A549 (cell line): ENCODE results near the gene FAM20A. TPM values are rescaled to one million over a fixed set of nuclear protein-coding genes. Genes with fewer than 3 reads are reported as not detected.

Source experiments
- ATAC-seq, 2 experiments: fragments of 200-7000 bp in 1 of 2; fragments of >200 bp in 1 of 2; cut with Nextera tagmentation in 1 of 2; cut with Tn5 transposase in 1 of 2; 3 replicates each; pipeline versions ENCODE4 v1.8.0 to v1.9.1; 2018 to 2020; ENCODE audit warnings: mild to moderate bottlenecking in 1 of 2, moderate library complexity in 1 of 2
- CTCF ChIA-PET: fragments of 300-600 bp; sonication (Branson Sonifier 250); formaldehyde crosslinking; extraction: SDS; loops from one replicate; lab custom pipeline; 2021; ENCODE audit warnings: antibody characterized with exemption, inconsistent platforms; lab: Yijun Ruan, JAX
- POLR2A ChIA-PET: fragments of 350-600 bp; formaldehyde crosslinking; extraction: SDS; loops from one replicate; lab custom pipeline; 2021; ENCODE audit warnings: antibody characterized with exemption, inconsistent platforms; lab: Yijun Ruan, JAX
- DNase-seq, 2 experiments: peaks; one replicate each; pipeline versions ENCODE4 v3.0.0 to v3.0.0-alpha.2; 2011 to 2016; ENCODE audit warnings: low read depth in 1 of 2, low spot score in 1 of 2
- FAIRE-seq: peaks from 2 replicates; lab custom pipeline; 2011; peaks lifted over from hg19 to GRCh38; lab: Jason Lieb, UNC
- H3K27ac ChIP-seq, 2 experiments: fragments of >200 bp; sonication (Bioruptor Twin); formaldehyde crosslinking; 3 replicates each; pipeline ENCODE4 v1.5.1; 2016 to 2017
- H3K4me1 ChIP-seq: fragments of >200 bp; sonication (Bioruptor Twin); formaldehyde crosslinking; 3 replicates; pipeline ENCODE4 v1.6.1; 2016
- H3K4me2 ChIP-seq: fragments of >200 bp; sonication (Bioruptor Twin); formaldehyde crosslinking; 3 replicates; pipeline ENCODE4 v1.6.1; 2016
- H3K4me3 ChIP-seq: fragments of >200 bp; sonication (Bioruptor Twin); formaldehyde crosslinking; 3 replicates; pipeline ENCODE4 v1.5.1; 2016
- H3K9me3 ChIP-seq: fragments of >200 bp; sonication (Bioruptor Twin); formaldehyde crosslinking; 3 replicates; pipeline ENCODE4 v1.6.1; 2016
- CBX2 ChIP-seq: fragments of 200-600 bp; sonication (generic); IDR thresholded peaks from 2 replicates; pipeline ENCODE4 v1.6.1; 2016; ENCODE audit warnings: low read depth, mild to moderate bottlenecking, borderline replicate concordance
- CEBPB ChIP-seq, 2 experiments: fragments of >200 bp in 1 of 2; sonication (Bioruptor Twin) in 1 of 2; formaldehyde crosslinking in 1 of 2; IDR thresholded peaks; 2 replicates each; pipeline ENCODE4 v1.6.1; 2012 to 2016
- CHD4 ChIP-seq: fragments of 200-600 bp; sonication (generic); IDR thresholded peaks from 2 replicates; pipeline ENCODE4 v1.6.1; 2016; ENCODE audit warnings: antibody characterized with exemption, mild to moderate bottlenecking, borderline replicate concordance
- CTCF ChIP-seq: fragments of >200 bp; sonication (Bioruptor Twin); formaldehyde crosslinking; IDR thresholded peaks from 3 replicates; pipeline ENCODE4 v1.5.1; 2016
- E2F6 ChIP-seq: IDR thresholded peaks from 2 replicates; pipeline ENCODE4 v1.6.1; 2012; ENCODE audit warnings: low read depth, borderline replicate concordance
- EHMT2 ChIP-seq: fragments of 200-600 bp; sonication (generic); IDR thresholded peaks from 2 replicates; pipeline ENCODE4 v1.6.1; 2016; ENCODE audit warnings: antibody characterized with exemption, low read depth, mild to moderate bottlenecking, moderate library complexity
- ELK1 ChIP-seq: fragments of 150-350 bp; IDR thresholded peaks from 2 replicates; pipeline ENCODE4 v1.6.1; 2014; ENCODE audit warnings: low read depth, mild to moderate bottlenecking, low read length
- EP300 ChIP-seq, 2 experiments: fragments of >200 bp; sonication (Bioruptor Twin); formaldehyde crosslinking; IDR thresholded peaks; 2 replicates in 1 of 2; 3 replicates in 1 of 2; pipeline ENCODE4 v1.6.1; 2016 to 2017
- ESRRA ChIP-seq: fragments of 150-350 bp; IDR thresholded peaks from 2 replicates; pipeline ENCODE4 v1.6.1; 2014; ENCODE audit warnings: mild to moderate bottlenecking, low read length, borderline replicate concordance
- FOSB ChIP-seq: fragments of 250-450 bp; sonication (Bioruptor Pico); IDR thresholded peaks from 2 replicates; pipeline ENCODE4 v1.5.0; 2020; ENCODE audit warnings: mild to moderate bottlenecking, moderate library complexity
- HMGXB4 ChIP-seq: fragments of 250-450 bp; sonication (Bioruptor Pico); IDR thresholded peaks from 2 replicates; pipeline ENCODE4 v1.5.0; 2021; ENCODE audit warnings: mild to moderate bottlenecking, moderate library complexity, borderline replicate concordance
- HOXB13 ChIP-seq: fragments of 250-450 bp; sonication (Bioruptor Pico); IDR thresholded peaks from 2 replicates; pipeline ENCODE4 v1.5.0; 2020; ENCODE audit warnings: low read depth, mild to moderate bottlenecking, moderate library complexity
- KDM1A ChIP-seq: fragments of 200-600 bp; sonication (generic); IDR thresholded peaks from 2 replicates; pipeline ENCODE4 v1.6.1; 2016; ENCODE audit warnings: low read depth, mild to moderate bottlenecking
- MAZ ChIP-seq: fragments of 150-350 bp; IDR thresholded peaks from 2 replicates; pipeline ENCODE4 v1.6.1; 2014; ENCODE audit warnings: antibody characterized with exemption, low read depth, low read length, borderline replicate concordance
- MYC ChIP-seq: IDR thresholded peaks from 2 replicates; pipeline ENCODE4 v1.6.1; 2012; ENCODE audit warnings: mild to moderate bottlenecking, inconsistent platforms, low read length, improper control_type of control experiment, borderline replicate concordance
- NPAS2 ChIP-seq: fragments of 250-450 bp; sonication (Bioruptor Pico); IDR thresholded peaks from 2 replicates; pipeline ENCODE4 v1.8.0; 2022; ENCODE audit warnings: mild to moderate bottlenecking, moderate library complexity, borderline replicate concordance
- PBX3 ChIP-seq: IDR thresholded peaks from 2 replicates; pipeline ENCODE4 v1.6.1; 2012
- PHF8 ChIP-seq: fragments of 200-600 bp; sonication (generic); IDR thresholded peaks from 2 replicates; pipeline ENCODE4 v1.6.1; 2016; ENCODE audit warnings: low read depth, mild to moderate bottlenecking, antibody characterized with exemption, moderate library complexity, borderline replicate concordance
- POLR2A ChIP-seq: IDR thresholded peaks from 2 replicates; pipeline ENCODE4 v1.6.1; 2012; ENCODE audit warnings: mild to moderate bottlenecking, low read length
- POLR2AphosphoS2 ChIP-seq: conservative IDR thresholded peaks from 2 replicates; pipeline ENCODE4 v1.6.1; 2012; ENCODE audit warnings: low read length, improper control_type of control experiment, inconsistent platforms
- RARB ChIP-seq: fragments of 250-450 bp; sonication (Bioruptor Pico); IDR thresholded peaks from 2 replicates; pipeline ENCODE4 v1.8.0; 2021; ENCODE audit warnings: mild to moderate bottlenecking, moderate library complexity
- REST ChIP-seq: fragments of 200-600 bp; sonication (generic); IDR thresholded peaks from 2 replicates; pipeline ENCODE4 v1.6.1; 2016; ENCODE audit warnings: antibody characterized with exemption, mild to moderate bottlenecking, moderate library complexity
- RFX5 ChIP-seq: fragments of 450-650 bp; IDR thresholded peaks from 2 replicates; pipeline ENCODE4 v1.7.1; 2014; ENCODE audit warnings: antibody characterized with exemption, mild to moderate bottlenecking, moderate library complexity
- SREBF2 ChIP-seq: fragments of 450-650 bp; IDR thresholded peaks from 2 replicates; pipeline ENCODE4 v1.6.1; 2014; ENCODE audit warnings: mild to moderate bottlenecking, moderate library complexity
- ZFP36 ChIP-seq: fragments of 450-650 bp; IDR thresholded peaks from 2 replicates; pipeline ENCODE4 v1.6.1; 2014; ENCODE audit warnings: borderline replicate concordance; ENCODE audit not compliant: partially characterized antibody
- ZNF302 ChIP-seq: fragments of 250-450 bp; sonication (Bioruptor Pico); IDR thresholded peaks from 2 replicates; pipeline ENCODE4 v1.9.0; 2021; ENCODE audit warnings: inconsistent platforms, mild to moderate bottlenecking, moderate library complexity
- WGBS: methylation state at CpG from one replicate; pipeline ENCODE4 v1.1.6; 2017; ENCODE audit errors: missing lambda C conversion rate; 5-methylcytosine and 5-hydroxymethylcytosine counted together
- polyA plus RNA-seq, 4 experiments: library from polyadenylated mRNA; depleted of rRNA in 3 of 4; stranded (reverse); fragments of >200 nt; fragmentation: RNase III in 1 of 4; extraction: RNeasy Plus Mini Kit Qiagen cat#74134 plus additional on column Dnase treatment in 1 of 4; gene quantifications; 2 replicates in 3 of 4; 3 replicates in 1 of 4; pipeline ENCODE4 v1.2.3, GENCODE V29; 2011 to 2017

FAM20A gene
- polyA plus RNA-seq, 2 of the 4 experiments (the other 2 are of a cell fraction): 0.05 to 0.09 TPM

GRCh38 chr17:68599091-68599490 is 2.1 kb downstream of the FAM20A start:
- FAIRE-seq: no peak
- Histone ChIP-seq H3K4me2 (no peak overlapping the region), H3K4me1 (peaks cover 5% of the 10 kb centered on the region; the same call in 1 of the 3 replicates), H3K4me3 (no peak overlapping the region), H3K9me3 (no peaks in the 10 kb centered on the region), H3K27ac (no peak overlapping the region)
- TF ChIP-seq HMGXB4 (CRISPR knock-in tag): no peak
- no peak for TF ChIP-seq CTCF
- no peak for TF ChIP-seq PBX3
- TF ChIP-seq PHF8: no peak
- no peak for TF ChIP-seq ZFP36
- TF ChIP-seq ELK1: no peak
- no peak for TF ChIP-seq POLR2AphosphoS2
- no peak for TF ChIP-seq EHMT2
- no peak for TF ChIP-seq CHD4
- no peak for TF ChIP-seq MAZ
- no peak for TF ChIP-seq KDM1A
- TF ChIP-seq SREBF2: no peak
- no peak for TF ChIP-seq ESRRA
- TF ChIP-seq FOSB (CRISPR knock-in tag): no peak
- TF ChIP-seq RARB: no peak
- no peak for TF ChIP-seq HOXB13 (CRISPR knock-in tag)
- POLR2A ChIA-PET: no interaction called here
- no peak for DNase-seq
- ATAC-seq: no peak
- CTCF ChIA-PET: interaction anchor here (0.7 to 1.4 kb wide), 3 partner anchors 13 to 52 kb away, joined by 4 to 5 read pairs (median 4); no protein-coding TSS in a partner anchor
- 76% methylated on average over 4 of the region's 4 CpGs for WGBS

- ChIA-PET CTCF (interaction anchor here (1.4 kb wide), 1 partner anchor 15 kb away, joined by 4 read pairs; no protein-coding TSS in a partner anchor), POLR2A (interaction anchor here (0.6 kb wide), 1 partner anchor 124 kb away, joined by 4 read pairs; no protein-coding TSS in a partner anchor)
- FAIRE-seq: no peak
- Histone ChIP-seq H3K4me3 (no peak overlapping the region), H3K4me2 (no peak overlapping the region), H3K4me1 (peaks cover 5% of the 10 kb centered on the region; the same call in 1 of the 3 replicates), H3K9me3 (no peaks in the 10 kb centered on the region), H3K27ac (no peak overlapping the region)
- WGBS: 79% methylated on average over 4 of the region's 4 CpGs
- ATAC-seq: no peak
- DNase-seq: no peak
- TF ChIP-seq E2F6 (no peak), MAZ (no peak), NPAS2 (CRISPR knock-in tag) (no peak), KDM1A (no peak), RFX5 (no peak), POLR2A (no peak), ZNF302 (CRISPR knock-in tag) (no peak), CEBPB (IDR thresholded peaks at IDR 0.05) (no peak), REST (no peak), EP300 (IDR thresholded peaks at IDR 0.05) (no peak), EHMT2 (no peak), MYC (no peak), CBX2 (no peak)
These were observed 2.6 kb downstream of the FAM20A start for GRCh38 chr17:68598545-68598961.
